Superior temporal gyrus (tissue), 1 donor: ENCODE data around the gene GRID2.

Source experiments
- DNase-seq: peaks from one replicate; pipeline ENCODE4 v3.0.0-alpha.2; 2016; ENCODE audit errors: extremely low spot score

GRID2 gene

GRCh38 chr4:93396272-93396671 is 1092.5 kb downstream of the GRID2 start:
- DNase-seq: no peak

GRCh38 chr4:93403571-93403970 is 1099.8 kb downstream of the GRID2 start:
- no peak for DNase-seq

DNA sequence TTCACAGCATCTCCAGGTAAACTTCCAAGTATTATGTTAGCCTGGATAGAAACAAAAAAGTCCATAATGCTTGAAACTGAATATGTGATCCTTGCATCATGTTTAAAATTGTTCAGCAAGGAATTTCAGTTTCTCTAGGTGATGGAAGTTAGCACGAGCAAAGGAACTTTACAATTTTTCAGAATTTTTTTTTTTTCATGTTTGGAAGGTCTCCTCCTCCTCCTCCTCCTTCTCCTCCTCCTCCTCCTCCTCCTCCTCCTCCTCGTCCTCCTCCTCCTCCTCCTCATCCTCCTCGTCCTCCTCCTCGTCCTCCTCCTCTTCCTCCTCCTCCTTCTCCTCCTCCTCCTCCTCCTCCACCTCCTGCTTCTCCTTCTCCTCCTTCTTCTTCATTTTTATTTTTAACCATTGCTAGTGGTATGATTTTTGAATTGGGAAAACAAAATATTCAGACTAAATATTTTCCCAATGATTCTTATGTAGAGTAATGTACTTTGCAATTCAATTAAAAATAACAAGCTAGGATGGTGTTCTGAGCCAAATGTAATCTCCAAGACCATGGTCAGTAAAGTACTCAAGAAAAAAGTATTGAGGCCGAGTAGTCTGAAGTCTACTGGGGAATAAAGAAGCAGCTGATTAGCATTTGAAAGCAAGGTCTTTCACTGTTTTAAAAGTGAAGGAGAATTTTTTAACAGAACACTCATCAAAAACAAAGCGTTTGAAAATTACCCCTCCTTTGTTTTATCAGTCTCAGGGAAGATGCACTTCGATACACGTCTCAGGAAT is 1103.9 kb downstream of the GRID2 start:
- DNase-seq: no peak

GRCh38 chr4:93409035-93409434 is 1105.3 kb downstream of the GRID2 start:
- no peak for DNase-seq

GRCh38 chr4:93414041-93414550 is 1110.3 kb downstream of the GRID2 start:
- no peak for DNase-seq

GRCh38 chr4:93416344-93417128 is 1112.8 kb downstream of the GRID2 start:
- DNase-seq: peak; percentile 49

GRCh38 chr4:93431371-93431770 is 1127.6 kb downstream of the GRID2 start:
- no peak for DNase-seq

- DNase-seq: no peak
Observed at GRCh38 chr4:93433840-93434239, 1130.1 kb downstream of the GRID2 start.

- no peak for DNase-seq
Observed at GRCh38 chr4:93436000-93436626, 1132.3 kb downstream of the GRID2 start.

- DNase-seq: no peak
Observed at GRCh38 chr4:93437991-93438390, 1134.2 kb downstream of the GRID2 start.

DNA sequence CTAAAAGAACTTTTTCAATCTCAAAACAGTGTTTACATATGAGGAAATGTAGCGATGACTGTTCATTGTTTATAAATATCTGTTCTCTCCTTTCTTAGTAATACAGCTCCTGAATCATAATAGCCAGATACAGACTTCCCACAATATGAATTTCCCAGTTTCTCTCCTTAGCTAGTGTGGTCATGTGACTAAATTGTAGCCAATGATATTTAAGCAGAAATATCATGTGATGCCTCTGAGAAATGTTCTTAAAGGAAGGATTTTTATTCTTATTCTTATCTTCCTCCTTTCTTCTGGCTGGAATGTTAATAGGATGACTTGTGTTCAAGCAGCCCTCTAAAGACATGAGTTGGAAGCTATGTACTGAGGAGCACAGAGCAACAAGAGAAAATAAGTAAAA is 1141.1 kb downstream of the GRID2 start:
- no peak for DNase-seq

GRCh38 chr4:93446038-93446437 is 1142.3 kb downstream of the GRID2 start:
- no peak for DNase-seq

DNA sequence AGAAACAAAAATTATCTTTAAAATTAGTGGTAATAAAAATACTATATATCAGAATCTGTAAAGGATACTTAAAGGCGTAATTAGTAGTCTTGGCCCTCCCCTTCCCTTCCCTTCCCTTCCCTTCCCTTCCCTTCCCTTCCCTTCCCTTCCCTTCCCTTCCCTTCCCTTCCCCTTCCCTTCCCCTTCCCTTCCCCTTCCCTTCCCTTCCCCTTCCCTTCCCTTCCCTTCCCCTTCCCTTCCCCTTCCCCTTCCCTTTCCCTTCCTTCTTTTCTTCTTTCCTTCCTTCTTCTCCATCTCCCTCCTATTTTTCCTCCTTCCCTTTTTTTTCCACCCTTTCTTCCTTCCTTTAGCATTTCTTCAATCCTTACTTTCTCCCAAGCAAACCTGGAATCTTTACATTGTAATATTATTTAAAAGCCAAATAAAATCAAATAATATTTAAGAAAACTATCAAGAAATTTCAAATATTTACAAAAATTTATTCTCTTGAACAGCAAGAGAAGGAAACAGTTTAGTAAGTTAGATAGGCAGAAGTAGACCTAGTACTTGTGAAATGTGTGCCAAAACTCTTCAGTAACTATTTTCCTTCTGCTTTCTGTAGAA is 1145.0 kb downstream of the GRID2 start:
- no peak for DNase-seq

GRCh38 chr4:93451954-93452353 is 1148.2 kb downstream of the GRID2 start:
- DNase-seq: no peak

DNA sequence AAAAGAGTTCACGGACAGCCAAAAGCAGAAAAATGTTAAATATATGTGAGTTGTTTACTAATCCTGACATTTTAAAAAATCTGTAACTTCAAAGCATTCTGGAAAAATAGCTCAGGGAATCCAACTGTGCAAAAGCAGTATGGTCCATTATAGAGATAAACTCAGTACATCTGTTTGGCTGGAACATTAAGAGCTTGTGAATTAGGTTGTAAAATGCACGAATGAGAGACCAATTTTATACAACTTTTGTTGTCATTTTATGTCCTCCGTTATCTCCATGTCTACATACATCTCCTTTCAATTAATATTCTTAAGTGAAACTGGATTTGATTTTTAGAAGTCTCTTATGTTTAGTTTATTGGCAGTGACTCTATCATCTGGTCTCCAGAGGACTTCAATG is 1157.8 kb downstream of the GRID2 start:
- DNase-seq: peak; percentile 21

GRCh38 chr4:93466446-93466845 is 1162.7 kb downstream of the GRID2 start:
- no peak for DNase-seq

DNA sequence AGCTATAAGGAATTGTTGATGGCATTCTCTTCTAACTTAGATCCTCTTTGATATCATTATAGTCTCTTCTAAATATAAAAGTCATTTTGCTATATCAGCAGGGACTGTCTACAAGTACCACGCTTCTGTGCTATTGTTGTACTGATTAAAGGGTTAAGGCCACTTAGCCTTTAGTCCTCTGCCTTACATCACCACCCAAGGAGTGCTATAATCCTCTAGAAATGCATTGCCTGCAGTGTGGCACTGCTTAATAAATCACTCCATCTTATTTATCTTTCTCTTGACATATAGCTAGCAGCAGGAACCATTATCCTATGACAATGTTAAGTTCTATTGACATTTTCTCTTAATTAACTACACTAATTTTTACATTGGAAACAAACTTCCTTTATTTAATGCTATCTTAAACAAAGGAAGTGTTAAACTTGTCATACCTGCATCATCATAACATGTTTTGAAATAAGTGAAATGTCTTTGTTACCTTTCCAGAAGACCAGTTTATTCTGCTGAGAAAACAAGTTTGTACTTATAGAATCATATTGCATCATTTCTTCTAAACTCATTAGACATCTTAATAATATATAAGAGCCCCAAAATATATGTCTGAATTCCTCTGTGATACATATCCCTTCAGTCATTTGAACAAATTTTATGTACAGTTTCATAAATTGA is 1163.9 kb downstream of the GRID2 start:
- no peak for DNase-seq

DNA sequence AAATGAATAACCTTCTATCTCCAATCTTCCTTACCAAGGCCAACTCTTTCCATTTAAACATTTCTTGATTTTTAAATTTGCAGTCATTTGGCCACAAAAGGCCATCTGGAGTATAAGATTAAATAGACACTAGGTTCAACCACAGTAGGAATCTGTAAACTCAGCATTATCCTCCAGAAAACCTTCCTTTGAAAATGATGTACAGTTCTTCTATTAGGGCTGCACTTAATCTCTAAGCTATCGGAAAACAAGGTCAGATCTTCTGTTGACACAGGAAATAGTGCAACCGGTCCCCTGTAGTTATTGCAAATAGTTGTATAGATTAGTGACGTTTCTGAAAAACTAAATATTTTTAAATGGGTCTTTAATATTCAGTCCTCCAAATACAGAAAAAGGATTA is 1165.8 kb downstream of the GRID2 start:
- DNase-seq: no peak

- DNase-seq: no peak
Observed at GRCh38 chr4:93475730-93476129, 1172.0 kb downstream of the GRID2 start.

GRCh38 chr4:93478805-93479204 is 1175.0 kb downstream of the GRID2 start:
- no peak for DNase-seq

- no peak for DNase-seq
Observed at GRCh38 chr4:93480452-93480851, 1176.7 kb downstream of the GRID2 start.

DNA sequence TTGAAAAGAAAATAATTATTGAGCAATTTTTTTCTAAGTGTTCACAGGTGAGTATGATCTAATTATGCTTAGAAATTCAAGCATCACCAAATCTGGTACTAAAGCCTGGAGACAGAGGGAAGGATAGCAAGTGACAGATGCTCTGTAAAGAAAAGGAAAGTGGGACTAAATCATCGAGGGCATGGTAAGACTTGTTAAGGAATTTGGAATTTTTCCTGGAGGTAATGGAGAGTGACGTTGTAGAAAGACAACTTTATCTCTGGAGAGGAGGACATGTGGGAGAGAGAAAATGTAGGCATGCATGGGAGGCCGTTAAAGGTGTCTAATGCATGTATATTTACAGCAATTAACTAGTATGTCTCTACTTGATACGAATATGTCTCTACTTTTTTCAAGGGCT is 1191.6 kb downstream of the GRID2 start:
- DNase-seq: no peak
